Measurements from ENCODE around the gene SLC35E2B.
"Not testable (repeated sequence)": the region's sequence is repeated elsewhere in the genome, so short reads cannot be mapped to it uniquely, and the experiment has no call there.

DNA sequence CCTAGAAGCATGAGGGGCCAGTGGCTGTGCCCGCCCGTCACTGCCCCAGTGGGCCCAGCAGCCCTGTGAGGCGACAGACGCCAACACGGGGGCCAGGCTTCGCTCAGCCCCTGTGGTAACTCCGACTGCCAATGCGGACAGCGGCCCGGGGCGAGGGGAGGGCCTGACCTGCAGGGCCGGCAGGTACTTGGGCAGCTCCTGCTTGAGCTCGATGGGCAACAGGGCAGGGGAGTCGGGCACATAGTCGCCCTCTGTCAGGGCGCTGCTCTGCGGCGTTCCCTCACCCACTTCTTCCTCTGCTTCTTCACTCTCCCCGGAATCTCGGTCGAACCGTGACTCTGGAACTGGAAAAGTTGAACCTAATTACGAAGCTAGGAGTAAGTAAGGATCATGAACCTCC, 14.6 kb upstream of the SLC35E2B start:
- not testable (repeated sequence) for TF ChIP-seq POLR2A (IDR thresholded peaks at IDR 0.05)
- TF ChIP-seq, protein P1, sequence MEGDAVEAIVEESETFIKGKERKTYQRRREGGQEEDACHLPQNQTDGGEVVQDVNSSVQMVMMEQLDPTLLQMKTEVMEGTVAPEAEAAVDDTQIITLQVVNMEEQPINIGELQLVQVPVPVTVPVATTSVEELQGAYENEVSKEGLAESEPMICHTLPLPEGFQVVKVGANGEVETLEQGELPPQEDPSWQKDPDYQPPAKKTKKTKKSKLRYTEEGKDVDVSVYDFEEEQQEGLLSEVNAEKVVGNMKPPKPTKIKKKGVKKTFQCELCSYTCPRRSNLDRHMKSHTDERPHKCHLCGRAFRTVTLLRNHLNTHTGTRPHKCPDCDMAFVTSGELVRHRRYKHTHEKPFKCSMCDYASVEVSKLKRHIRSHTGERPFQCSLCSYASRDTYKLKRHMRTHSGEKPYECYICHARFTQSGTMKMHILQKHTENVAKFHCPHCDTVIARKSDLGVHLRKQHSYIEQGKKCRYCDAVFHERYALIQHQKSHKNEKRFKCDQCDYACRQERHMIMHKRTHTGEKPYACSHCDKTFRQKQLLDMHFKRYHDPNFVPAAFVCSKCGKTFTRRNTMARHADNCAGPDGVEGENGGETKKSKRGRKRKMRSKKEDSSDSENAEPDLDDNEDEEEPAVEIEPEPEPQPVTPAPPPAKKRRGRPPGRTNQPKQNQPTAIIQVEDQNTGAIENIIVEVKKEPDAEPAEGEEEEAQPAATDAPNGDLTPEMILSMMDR (IDR thresholded peaks at IDR 0.05), result not testable (repeated sequence)

Measured in testis (tissue), 2 donors.